ENCODE results near the gene C1orf56.

- TF ChIP-seq CTCF (IDR thresholded peaks at IDR 0.05): no peak
- no peak for TF ChIP-seq EP300 (IDR thresholded peaks at IDR 0.05)
These were observed 8.0 kb upstream of the C1orf56 start for GRCh38 chr1:151039521-151039920.
